Astrocyte (in vitro differentiated cells and primary cell): ENCODE measurements around the gene PPP3CA. TPM values are rescaled to one million over a fixed set of nuclear protein-coding genes. Genes with fewer than 3 reads are reported as not detected.

Experiments used
- DNase-seq: peaks from one replicate; pipeline ENCODE4 v3.0.0-alpha.2; 2010; ENCODE audit warnings: low read depth
- FAIRE-seq: peaks from 2 replicates; lab custom pipeline; 2011; peaks lifted over from hg19 to GRCh38; lab: Jason Lieb, UNC
- H2AFZ ChIP-seq: 2 replicates; pipeline ENCODE4 v1.6.0; 2012; ENCODE audit warnings: low read depth, low read length, inconsistent platforms
- H3K27ac ChIP-seq: 2 replicates; pipeline ENCODE4 v1.5.1; 2011; ENCODE audit warnings: low read depth, low read length, inconsistent platforms
- H3K27me3 ChIP-seq: 2 replicates; pipeline ENCODE4 v1.6.0; 2011; ENCODE audit warnings: low read length, inconsistent platforms; ENCODE audit not compliant: insufficient read depth
- H3K36me3 ChIP-seq: 2 replicates; pipeline ENCODE4 v1.5.1; 2011; ENCODE audit warnings: low read length, inconsistent platforms; ENCODE audit not compliant: insufficient read depth
- H3K4me1 ChIP-seq: 2 replicates; pipeline ENCODE4 v1.5.1; 2011; ENCODE audit warnings: low read length, inconsistent platforms; ENCODE audit not compliant: insufficient read depth
- H3K4me2 ChIP-seq: 2 replicates; pipeline ENCODE4 v1.6.0; 2012; ENCODE audit warnings: low read length, inconsistent platforms
- H3K4me3 ChIP-seq: 2 replicates; pipeline ENCODE4 v1.5.1; 2011; ENCODE audit warnings: low read depth, mild to moderate bottlenecking, low read length, inconsistent platforms; ENCODE audit not compliant: insufficient read depth
- H3K79me2 ChIP-seq: 2 replicates; pipeline ENCODE4 v1.6.0; 2012; ENCODE audit warnings: mild to moderate bottlenecking, low read length, inconsistent platforms; ENCODE audit not compliant: insufficient read depth
- H3K9ac ChIP-seq: 2 replicates; pipeline ENCODE4 v1.6.0; 2012; ENCODE audit warnings: mild to moderate bottlenecking, low read length, inconsistent platforms
- H3K9me3 ChIP-seq: 2 replicates; pipeline ENCODE4 v1.5.1; 2012; ENCODE audit warnings: low read depth, mild to moderate bottlenecking, low read length, inconsistent platforms; ENCODE audit not compliant: insufficient read depth
- H4K20me1 ChIP-seq: 2 replicates; pipeline ENCODE4 v1.6.0; 2012; ENCODE audit warnings: low read length, inconsistent platforms; ENCODE audit not compliant: insufficient read depth
- H3K27ac Mint-ChIP-seq: one replicate; pipeline ENCODE4 v1.8.0; 2021; ENCODE audit warnings: mild to moderate bottlenecking, mixed read lengths; ENCODE audit not compliant: unreplicated experiment
- H3K27me3 Mint-ChIP-seq: one replicate; pipeline ENCODE4 v1.8.0; 2021; ENCODE audit warnings: low read depth, mixed read lengths; ENCODE audit not compliant: unreplicated experiment
- H3K36me3 Mint-ChIP-seq: one replicate; pipeline ENCODE4 v1.8.0; 2021; ENCODE audit warnings: low read depth, mixed read lengths; ENCODE audit not compliant: unreplicated experiment
- H3K4me1 Mint-ChIP-seq: one replicate; pipeline ENCODE4 v1.8.0; 2021; ENCODE audit warnings: low read depth, mixed read lengths; ENCODE audit not compliant: unreplicated experiment
- H3K4me3 Mint-ChIP-seq: one replicate; pipeline ENCODE4 v1.8.0; 2021; ENCODE audit warnings: mild to moderate bottlenecking, moderate library complexity, mixed read lengths; ENCODE audit not compliant: unreplicated experiment
- H3K9me3 Mint-ChIP-seq: one replicate; pipeline ENCODE4 v1.8.0; 2021; ENCODE audit warnings: mild to moderate bottlenecking, mixed read lengths; ENCODE audit not compliant: unreplicated experiment
- CTCF ChIP-seq: IDR thresholded peaks from 2 replicates; pipeline ENCODE4 v1.5.1; 2011; ENCODE audit warnings: low read depth, mild to moderate bottlenecking, inconsistent platforms, low read length, moderate library complexity; ENCODE audit not compliant: insufficient read depth
- EZH2 ChIP-seq: IDR thresholded peaks from 2 replicates; pipeline ENCODE4 v1.6.1; 2012; ENCODE audit warnings: mild to moderate bottlenecking, low read length, inconsistent platforms; ENCODE audit not compliant: insufficient read depth
- total RNA-seq: library from RNA; stranded (reverse); gene quantifications from 2 replicates; pipeline ENCODE4 v1.2.1, GENCODE V29; 2021

The PPP3CA gene
- total RNA-seq, 1 donor from 2014 or later, result 101 TPM

GRCh38 chr4:101187841-101188240, 159.5 kb downstream of the PPP3CA start:
- H3K4me3 ChIP-seq, result no peak overlapping the region
- H3K27ac ChIP-seq, result no peak overlapping the region
- H3K27me3 ChIP-seq, result no peaks in the 10 kb centered on the region
- H2AFZ ChIP-seq, result no peak overlapping the region
- no peaks in the 10 kb centered on the region for H3K9me3 ChIP-seq
- H3K36me3 ChIP-seq, result no peaks in the 10 kb centered on the region
- TF ChIP-seq EZH2, result no peak
- peak; percentile 14 for TF ChIP-seq CTCF
- H3K4me2 ChIP-seq, result no peak overlapping the region
- peaks cover 32% of the 10 kb centered on the region for H3K79me2 ChIP-seq
- H3K4me1 Mint-ChIP-seq, result peaks cover 21% of the 10 kb centered on the region
- H3K4me1 ChIP-seq, result peaks cover 6% of the 10 kb centered on the region
- H3K27me3 Mint-ChIP-seq, result no peaks in the 10 kb centered on the region
- no peak overlapping the region for H3K4me3 Mint-ChIP-seq
- DNase-seq, result no peak
- H3K9me3 Mint-ChIP-seq, result no peaks in the 10 kb centered on the region
- no peak overlapping the region for H3K27ac Mint-ChIP-seq
- no peak for FAIRE-seq
- no peak overlapping the region for H3K9ac ChIP-seq
- peaks cover 6% of the 10 kb centered on the region for H3K36me3 Mint-ChIP-seq
- H4K20me1 ChIP-seq, result peaks cover 26% of the 10 kb centered on the region

- no peaks in the 10 kb centered on the region for H3K27me3 ChIP-seq
- H3K27ac ChIP-seq, result no peak overlapping the region
- Mint-ChIP-seq H3K36me3 (peaks cover 14% of the 10 kb centered on the region), H3K4me1 (peaks cover 12% of the 10 kb centered on the region), H3K4me3 (no peak overlapping the region), H3K27me3 (no peaks in the 10 kb centered on the region), H3K9me3 (peaks cover 6% of the 10 kb centered on the region), H3K27ac (no peak overlapping the region)
- H3K9ac ChIP-seq, result no peak overlapping the region
- DNase-seq, result no peak
- no peak overlapping the region for H3K4me3 ChIP-seq
- FAIRE-seq, result no peak
- TF ChIP-seq CTCF (no peak), EZH2 (no peak)
- no peak overlapping the region for H3K4me2 ChIP-seq
- no peaks in the 10 kb centered on the region for H3K36me3 ChIP-seq
- H2AFZ ChIP-seq, result no peak overlapping the region
- no peaks in the 10 kb centered on the region for H3K9me3 ChIP-seq
- peaks cover 36% of the 10 kb centered on the region for H3K79me2 ChIP-seq
- H3K4me1 ChIP-seq, result peaks cover 3% of the 10 kb centered on the region
- H4K20me1 ChIP-seq, result peaks cover 19% of the 10 kb centered on the region
These were observed 160.7 kb downstream of the PPP3CA start for GRCh38 chr4:101186567-101187184.

GRCh38 chr4:101184668-101185067, 162.7 kb downstream of the PPP3CA start:
- Histone ChIP-seq H2AFZ (no peak overlapping the region), H3K9ac (no peak overlapping the region), H3K4me3 (no peak overlapping the region), H3K79me2 (peaks cover 43% of the 10 kb centered on the region), H3K27me3 (no peaks in the 10 kb centered on the region), H3K27ac (no peak overlapping the region), H3K4me1 (no peaks in the 10 kb centered on the region), H4K20me1 (peaks cover 10% of the 10 kb centered on the region), H3K4me2 (no peak overlapping the region), H3K36me3 (no peaks in the 10 kb centered on the region), H3K9me3 (no peaks in the 10 kb centered on the region)
- peaks cover 14% of the 10 kb centered on the region for H3K36me3 Mint-ChIP-seq
- H3K9me3 Mint-ChIP-seq, result peaks cover 8% of the 10 kb centered on the region
- TF ChIP-seq EZH2 (no peak), CTCF (no peak)
- H3K27ac Mint-ChIP-seq, result no peak overlapping the region
- no peak overlapping the region for H3K4me3 Mint-ChIP-seq
- DNase-seq (no peak), FAIRE-seq (no peak)
- no peaks in the 10 kb centered on the region for H3K27me3 Mint-ChIP-seq
- peaks cover 6% of the 10 kb centered on the region for H3K4me1 Mint-ChIP-seq
